HUES64 (cell line): Measurements from ENCODE around the gene MEPCE. TPM values are rescaled to one million over a fixed set of nuclear protein-coding genes. Genes with fewer than 3 reads are reported as not detected.
A peak's percentile ranks its signal among the peaks of the same experiment; 100 is the strongest.
"Not testable (repeated sequence)": the region's sequence is repeated elsewhere in the genome, so short reads cannot be mapped to it uniquely, and the experiment has no call there.

Experiments used
- H3K27ac ChIP-seq: 2 replicates; pipeline ENCODE4 v1.7.0; 2013; ENCODE audit warnings: low read depth, low read length, inconsistent platforms
- H3K27me3 ChIP-seq: 2 replicates; pipeline ENCODE4 v1.6.1; 2013; ENCODE audit warnings: mild to moderate bottlenecking, low read length; ENCODE audit not compliant: insufficient read depth
- H3K36me3 ChIP-seq: 2 replicates; pipeline ENCODE4 v1.6.1; 2013; ENCODE audit warnings: mild to moderate bottlenecking, low read length; ENCODE audit not compliant: insufficient read depth
- H3K4me1 ChIP-seq: 2 replicates; pipeline ENCODE4 v1.6.1; 2013; ENCODE audit warnings: mild to moderate bottlenecking, low read length, moderate library complexity; ENCODE audit not compliant: insufficient read depth
- H3K4me3 ChIP-seq: 2 replicates; pipeline ENCODE4 v1.5.1; 2013; ENCODE audit warnings: mild to moderate bottlenecking, low read length, moderate library complexity
- H3K9ac ChIP-seq: 2 replicates; pipeline ENCODE4 v1.6.1; 2013; ENCODE audit warnings: mild to moderate bottlenecking, low read depth, low read length
- H3K9me3 ChIP-seq: 2 replicates; pipeline ENCODE4 v1.6.1; 2013; ENCODE audit warnings: low read depth, low read length; ENCODE audit not compliant: insufficient read depth
- WGBS: fragments of 150-250, 120-280 bp; methylation state at CpG from one replicate; pipeline ENCODE4 v1.1.7; 2013; ENCODE audit warnings: missing lambda C conversion rate; 5-methylcytosine and 5-hydroxymethylcytosine counted together
- polyA plus RNA-seq, 2 experiments: library from polyadenylated mRNA; stranded (reverse); fragments of 50-300 nt; gene quantifications; one replicate each; pipeline ENCODE4 v1.2.3, GENCODE V29; 2013

The MEPCE gene, protein sequence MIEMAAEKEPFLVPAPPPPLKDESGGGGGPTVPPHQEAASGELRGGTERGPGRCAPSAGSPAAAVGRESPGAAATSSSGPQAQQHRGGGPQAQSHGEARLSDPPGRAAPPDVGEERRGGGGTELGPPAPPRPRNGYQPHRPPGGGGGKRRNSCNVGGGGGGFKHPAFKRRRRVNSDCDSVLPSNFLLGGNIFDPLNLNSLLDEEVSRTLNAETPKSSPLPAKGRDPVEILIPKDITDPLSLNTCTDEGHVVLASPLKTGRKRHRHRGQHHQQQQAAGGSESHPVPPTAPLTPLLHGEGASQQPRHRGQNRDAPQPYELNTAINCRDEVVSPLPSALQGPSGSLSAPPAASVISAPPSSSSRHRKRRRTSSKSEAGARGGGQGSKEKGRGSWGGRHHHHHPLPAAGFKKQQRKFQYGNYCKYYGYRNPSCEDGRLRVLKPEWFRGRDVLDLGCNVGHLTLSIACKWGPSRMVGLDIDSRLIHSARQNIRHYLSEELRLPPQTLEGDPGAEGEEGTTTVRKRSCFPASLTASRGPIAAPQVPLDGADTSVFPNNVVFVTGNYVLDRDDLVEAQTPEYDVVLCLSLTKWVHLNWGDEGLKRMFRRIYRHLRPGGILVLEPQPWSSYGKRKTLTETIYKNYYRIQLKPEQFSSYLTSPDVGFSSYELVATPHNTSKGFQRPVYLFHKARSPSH
- polyA plus RNA-seq (2013, experiment 1 of 2), result 40.5 TPM
- 36.3 TPM for polyA plus RNA-seq (2013, experiment 2 of 2)

GRCh38 chr7:100429637-100430492 lies at the start of gene MEPCE:
MEPCE (plus strand) TSS chr7:100429831; CDS start chr7:100430019, 188 bp downstream.
- peak within 1 kb of the TSS; percentile 99 for H3K27ac ChIP-seq
- H3K4me1 ChIP-seq, result peaks cover 9% of the 10 kb centered on the region; the same call in 1 of the 2 replicates
- peaks cover 39% of the 10 kb centered on the region for H3K36me3 ChIP-seq
- under 1% methylated on average over 93 of the region's 95 CpGs for WGBS
- H3K4me3 ChIP-seq, result peak within 1 kb of the TSS; percentile 96
- H3K9me3 ChIP-seq, result 0 out of 2 replicates have a peak, but pooled peaks cover 4% of the 10 kb centered on the region
- peak within 1 kb of the TSS; percentile 97 for H3K9ac ChIP-seq
- peaks cover 9% of the 10 kb centered on the region for H3K27me3 ChIP-seq

DNA sequence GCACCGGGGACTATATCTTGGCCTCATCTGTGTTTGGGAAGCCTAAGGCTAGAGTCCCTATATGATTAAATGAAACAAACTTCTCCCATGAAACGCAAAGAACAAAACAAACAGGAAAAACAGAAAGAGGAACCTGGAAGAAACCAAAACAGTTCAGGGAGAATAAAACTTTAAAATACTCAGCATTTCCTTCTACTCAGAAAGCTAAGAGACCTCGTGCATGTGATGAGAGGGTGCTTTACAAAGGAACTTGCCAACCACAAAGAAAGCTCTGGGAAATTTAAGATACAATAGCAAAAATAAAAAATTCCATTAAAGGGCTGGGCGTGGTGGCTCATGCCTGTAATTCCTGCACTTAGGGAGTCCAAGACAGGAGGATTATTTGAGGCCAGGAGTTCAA lies 49.4 kb upstream of the MEPCE start:
- no peaks in the 10 kb centered on the region for H3K27me3 ChIP-seq
- H3K36me3 ChIP-seq, result no peaks in the 10 kb centered on the region
- no peaks in the 10 kb centered on the region for H3K4me1 ChIP-seq
- no peak overlapping the region for H3K9ac ChIP-seq
- no peak overlapping the region for H3K27ac ChIP-seq
- no peaks in the 10 kb centered on the region for H3K9me3 ChIP-seq
- WGBS, result 97% methylated on average over 3 of the region's 4 CpGs
- H3K4me3 ChIP-seq, result no peak overlapping the region

DNA sequence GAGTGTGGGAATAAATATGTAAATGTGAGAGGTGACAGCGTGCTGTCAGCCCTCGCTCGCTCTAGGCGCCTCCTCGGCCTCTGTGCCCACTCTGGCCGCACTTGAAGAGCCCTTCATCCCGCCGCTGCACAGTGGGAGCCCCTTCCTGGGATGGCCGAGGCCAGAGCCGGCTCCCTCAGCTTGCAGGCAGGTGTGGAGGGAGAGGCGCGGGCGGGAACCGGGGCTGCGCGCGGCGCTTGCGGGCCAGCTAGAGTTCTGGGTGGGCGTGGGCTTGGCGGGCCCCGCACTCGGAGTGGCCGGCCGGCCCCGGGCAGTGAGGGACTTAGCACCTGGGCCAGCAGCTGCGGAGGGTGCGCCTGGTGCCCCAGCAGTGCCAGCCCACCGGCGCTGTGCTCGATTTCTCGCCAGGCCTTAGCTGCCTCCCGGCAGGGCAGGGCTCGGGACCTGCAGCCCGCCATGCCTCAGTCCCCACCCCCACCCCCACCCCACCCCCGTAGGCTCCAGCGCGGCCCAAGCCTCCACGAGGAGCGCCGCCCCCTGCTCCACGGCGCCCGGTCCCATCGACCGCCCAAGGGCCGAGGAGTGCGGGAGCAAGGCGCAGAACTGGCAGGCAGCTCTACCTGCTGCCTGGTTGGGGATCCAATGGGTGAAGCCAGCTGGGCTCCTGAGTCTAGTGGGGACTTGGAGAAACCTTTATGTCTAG lies 47.9 kb upstream of the MEPCE start:
- not testable (repeated sequence) for H3K27ac ChIP-seq, H3K9me3 ChIP-seq, H3K36me3 ChIP-seq, H3K4me1 ChIP-seq, H3K4me3 ChIP-seq, H3K27me3 ChIP-seq, H3K9ac ChIP-seq
- 95% methylated on average over 48 of the region's 49 CpGs for WGBS

DNA sequence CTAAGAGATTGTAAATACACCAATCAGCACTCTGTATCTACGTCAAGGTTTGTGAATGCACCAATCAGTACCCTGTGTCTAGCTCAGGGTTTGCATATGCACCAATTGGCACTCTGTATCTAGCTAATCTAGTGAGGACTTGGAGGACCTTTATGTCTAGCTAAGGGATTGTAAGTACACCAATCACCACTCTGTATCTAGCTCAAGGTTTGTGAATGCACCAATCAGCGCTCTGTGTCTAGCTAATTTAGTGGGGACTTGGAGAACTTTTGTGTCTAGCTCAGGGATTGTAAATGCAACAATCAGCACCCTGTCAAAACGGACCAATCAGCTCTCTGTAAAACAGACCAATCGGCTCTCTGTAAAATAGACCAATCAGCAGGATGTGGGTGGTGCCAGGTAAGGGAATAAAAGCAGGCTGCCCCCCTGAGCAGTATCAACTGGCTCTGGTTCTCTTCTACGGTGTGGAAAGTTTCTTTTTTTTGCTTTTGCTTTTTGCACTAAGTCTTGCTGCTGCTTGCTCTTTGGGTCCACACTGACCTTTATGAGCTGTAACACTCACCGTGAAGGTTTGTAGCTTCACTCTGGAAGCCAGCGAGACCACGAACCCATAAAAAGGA lies 47.3 kb upstream of the MEPCE start:
- 94% methylated on average over 8 of the region's 8 CpGs for WGBS
- not testable (repeated sequence) for H3K9ac ChIP-seq, H3K27ac ChIP-seq, H3K27me3 ChIP-seq, H3K4me1 ChIP-seq, H3K4me3 ChIP-seq, H3K36me3 ChIP-seq, H3K9me3 ChIP-seq

GRCh38 chr7:100384628-100385294 lies 44.9 kb upstream of the MEPCE start:
- H3K9me3 ChIP-seq, result no peaks in the 10 kb centered on the region
- no peaks in the 10 kb centered on the region for H3K4me1 ChIP-seq
- no peaks in the 10 kb centered on the region for H3K27me3 ChIP-seq
- H3K9ac ChIP-seq, result no peak overlapping the region
- H3K36me3 ChIP-seq, result no peaks in the 10 kb centered on the region
- H3K4me3 ChIP-seq, result no peak overlapping the region
- 94% methylated on average over 6 of the region's 6 CpGs for WGBS
- no peak overlapping the region for H3K27ac ChIP-seq

DNA sequence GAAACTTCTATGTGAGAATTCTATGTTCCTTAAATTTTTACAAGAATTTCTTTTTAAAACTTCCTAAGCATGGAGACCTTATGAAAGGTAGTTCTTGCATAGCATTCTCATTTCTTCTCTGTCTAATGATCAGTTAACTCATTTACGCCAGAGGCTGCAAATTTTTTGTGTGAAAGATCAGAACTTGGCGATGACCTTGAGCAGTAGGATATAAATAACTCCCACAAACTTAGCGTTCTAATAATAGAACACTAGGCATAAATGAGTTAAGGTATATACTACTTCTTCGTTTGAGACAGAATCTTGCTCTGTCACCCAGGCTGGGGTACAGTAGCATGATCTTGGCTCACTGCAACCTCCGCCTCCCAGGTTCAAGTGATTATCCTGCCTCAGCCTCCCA lies 42.7 kb upstream of the MEPCE start:
- 94% methylated on average over 4 of the region's 5 CpGs for WGBS
- Histone ChIP-seq H3K4me1 (no peaks in the 10 kb centered on the region), H3K36me3 (no peaks in the 10 kb centered on the region), H3K9ac (no peak overlapping the region), H3K27me3 (no peaks in the 10 kb centered on the region), H3K27ac (no peak overlapping the region), H3K9me3 (no peaks in the 10 kb centered on the region), H3K4me3 (no peak overlapping the region)

- Histone ChIP-seq H3K36me3 (no peaks in the 10 kb centered on the region), H3K27ac (no peak overlapping the region), H3K9me3 (no peaks in the 10 kb centered on the region), H3K4me3 (no peak overlapping the region), H3K27me3 (no peaks in the 10 kb centered on the region), H3K4me1 (no peaks in the 10 kb centered on the region), H3K9ac (no peak overlapping the region)
- 90% methylated on average over 2 of the region's 2 CpGs for WGBS
Measured at GRCh38 chr7:100387695-100388094, 41.9 kb upstream of the MEPCE start.

- H3K27ac ChIP-seq, result no peak overlapping the region
- 81% methylated on average over 9 of the region's 9 CpGs for WGBS
- no peaks in the 10 kb centered on the region for H3K4me1 ChIP-seq
- H3K36me3 ChIP-seq, result no peaks in the 10 kb centered on the region
- H3K27me3 ChIP-seq, result no peaks in the 10 kb centered on the region
- H3K9me3 ChIP-seq, result no peaks in the 10 kb centered on the region
- H3K9ac ChIP-seq, result no peak overlapping the region
- no peak overlapping the region for H3K4me3 ChIP-seq
Measured at GRCh38 chr7:100389437-100390088, 40.1 kb upstream of the MEPCE start.

DNA sequence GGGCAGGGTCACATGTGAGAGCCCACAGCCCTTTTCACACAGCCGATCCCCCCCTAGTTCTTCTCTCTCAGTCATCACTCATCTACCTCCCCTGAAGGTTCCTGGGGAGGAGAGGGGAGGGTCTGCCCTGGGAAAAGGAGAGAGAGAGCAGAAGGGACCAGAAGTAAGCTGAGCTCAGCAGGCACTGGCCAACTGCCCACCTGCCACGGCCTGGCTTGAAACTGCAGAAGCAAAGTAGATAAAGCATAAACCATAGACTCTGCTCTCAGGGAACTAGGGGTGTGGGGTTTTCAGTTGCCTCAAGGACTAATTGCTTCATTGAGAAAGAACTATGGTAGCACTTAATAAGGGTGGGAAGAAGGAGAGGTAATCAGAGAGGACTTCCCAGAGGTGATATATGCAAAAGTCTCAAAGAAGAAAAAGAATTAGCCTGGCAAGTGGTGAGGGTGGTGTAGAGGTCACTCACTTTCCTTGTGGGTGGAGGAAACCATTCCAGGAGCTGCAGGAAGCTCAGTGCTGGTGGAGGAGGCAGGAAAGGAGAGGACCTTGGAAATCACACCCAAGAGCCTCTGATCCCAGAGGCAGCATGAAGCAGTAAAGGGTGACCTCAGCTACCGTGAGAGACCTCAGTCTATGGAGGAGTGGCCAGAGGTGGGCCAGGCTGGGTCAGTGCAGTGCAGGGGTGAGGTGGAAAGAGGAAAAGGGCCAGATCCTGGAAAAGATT lies 39.2 kb upstream of the MEPCE start:
- H3K27ac ChIP-seq, result no peak overlapping the region
- H3K9ac ChIP-seq, result no peak overlapping the region
- no peak overlapping the region for H3K4me3 ChIP-seq
- no peaks in the 10 kb centered on the region for H3K4me1 ChIP-seq
- no peaks in the 10 kb centered on the region for H3K27me3 ChIP-seq
- H3K36me3 ChIP-seq, result no peaks in the 10 kb centered on the region
- WGBS, result 76% methylated on average over 2 of the region's 3 CpGs
- no peaks in the 10 kb centered on the region for H3K9me3 ChIP-seq
